CD8-positive, alpha-beta memory T cell (primary cell): ENCODE measurements around the gene KBTBD8. TPM values are rescaled to one million over a fixed set of nuclear protein-coding genes. Genes with fewer than 3 reads are reported as not detected.
A peak's percentile ranks its signal among the peaks of the same experiment; 100 is the strongest.

Source experiments
- CTCF ChIA-PET: fragments of 350-600 bp; sonication (Branson Sonifier 250); formaldehyde crosslinking; loops from one replicate; lab custom pipeline; 2021; ENCODE audit warnings: antibody characterized with exemption; lab: Charles Lee
- POLR2A ChIA-PET: fragments of 350-600 bp; sonication (Branson Sonifier 250); formaldehyde crosslinking; loops from one replicate; lab custom pipeline; 2021; ENCODE audit warnings: antibody characterized with exemption; lab: Charles Lee
- DNase-seq, 5 donors: peaks; one replicate each; pipeline versions ENCODE4 v3.0.0 to v3.0.0-alpha.2; 2020 to 2022; ENCODE audit warnings: mixed read lengths in 1 of 5
- H3K27ac ChIP-seq: one replicate; pipeline ENCODE4 v1.7.0; 2013; ENCODE audit warnings: low read depth, mild to moderate bottlenecking, low read length, moderate library complexity
- H3K27me3 ChIP-seq: 2 replicates; pipeline ENCODE4 v1.7.0; 2013; ENCODE audit warnings: low read length, mild to moderate bottlenecking; ENCODE audit not compliant: insufficient read depth, poor library complexity, severe bottlenecking
- H3K36me3 ChIP-seq: 2 replicates; pipeline ENCODE4 v1.7.0; 2013; ENCODE audit warnings: mild to moderate bottlenecking, low read length, moderate library complexity; ENCODE audit not compliant: insufficient read depth
- H3K4me1 ChIP-seq: 2 replicates; pipeline ENCODE4 v1.7.0; 2013; ENCODE audit warnings: mild to moderate bottlenecking, low read length, moderate library complexity; ENCODE audit not compliant: insufficient read depth
- H3K4me3 ChIP-seq: 2 replicates; pipeline ENCODE4 v1.7.0; 2013; ENCODE audit warnings: mild to moderate bottlenecking, low read length
- H3K9me3 ChIP-seq: 2 replicates; pipeline ENCODE4 v1.7.0; 2013; ENCODE audit warnings: mild to moderate bottlenecking, low read length
- H3K27ac Mint-ChIP-seq, 8 donors: one replicate each; pipeline ENCODE4 v1.8.0; 2020 to 2021; ENCODE audit warnings: mixed read lengths in 8 of 8, mild to moderate bottlenecking in 6 of 8, inconsistent platforms in 3 of 8, moderate library complexity in 3 of 8
- H3K27me3 Mint-ChIP-seq, 2 donors: one replicate each; pipeline ENCODE4 v1.8.0; 2020 to 2021; ENCODE audit warnings: mixed read lengths in 2 of 2, mild to moderate bottlenecking in 1 of 2, moderate library complexity in 1 of 2
- H3K36me3 Mint-ChIP-seq, 3 donors: one replicate each; pipeline ENCODE4 v1.8.0; 2020 to 2021; ENCODE audit warnings: mixed read lengths in 3 of 3, inconsistent platforms in 1 of 3, mild to moderate bottlenecking in 1 of 3
- H3K4me1 Mint-ChIP-seq, 3 donors: one replicate each; pipeline ENCODE4 v1.8.0; 2020 to 2021; ENCODE audit warnings: mixed read lengths in 3 of 3, inconsistent platforms in 1 of 3, mild to moderate bottlenecking in 1 of 3
- H3K4me3 Mint-ChIP-seq, 7 donors: one replicate each; pipeline ENCODE4 v1.8.0; 2020 to 2021; ENCODE audit warnings: mixed read lengths in 7 of 7, mild to moderate bottlenecking in 6 of 7, moderate library complexity in 4 of 7, inconsistent platforms in 2 of 7
- H3K9me3 Mint-ChIP-seq, 5 donors: one replicate each; pipeline ENCODE4 v1.8.0; 2020 to 2022; ENCODE audit warnings: mixed read lengths in 5 of 5, mild to moderate bottlenecking in 3 of 5, moderate library complexity in 2 of 5, inconsistent platforms in 1 of 5
- polyA plus RNA-seq: library from polyadenylated mRNA; unstranded; fragments of 300-500 nt; fragmentation: Illumina TruSeq; gene quantifications from one replicate; pipeline ENCODE4 v1.2.3, GENCODE V29; 2021
- total RNA-seq, 2 experiments: library from RNA; stranded (reverse); gene quantifications; one replicate each; pipeline ENCODE4 v1.2.3, GENCODE V29; 2021

KBTBD8 gene
- total and polyA plus RNA-seq, 3 experiments from 2014 or later = 3.6 to 23.3 (median 21.9) TPM

DNA sequence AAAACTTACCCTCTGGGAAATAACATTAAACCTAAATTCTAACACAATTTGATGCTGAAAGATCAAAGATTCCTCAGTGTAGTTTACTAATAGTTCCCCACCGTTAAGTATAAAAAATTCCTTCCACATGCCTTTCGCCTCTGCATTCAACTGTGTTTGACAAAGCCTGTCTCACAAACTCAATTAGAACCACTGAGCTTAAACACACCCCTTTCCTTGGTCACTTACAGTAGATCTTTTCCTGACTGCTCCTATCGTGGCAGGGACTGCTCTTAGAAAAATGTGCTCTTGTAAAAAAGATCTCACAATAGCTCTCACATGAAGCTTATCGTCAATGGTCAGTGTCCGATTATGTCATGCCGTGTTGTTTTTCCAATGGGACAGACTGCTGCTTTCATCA, 8.9 kb upstream of the KBTBD8 start:
- Histone ChIP-seq H3K36me3 (no peaks in the 10 kb centered on the region), H3K4me3 (no peak overlapping the region), H3K4me1 (no peaks in the 10 kb centered on the region), H3K27me3 (no peaks in the 10 kb centered on the region), H3K9me3 (no peaks in the 10 kb centered on the region), H3K27ac (no peak overlapping the region)
- no peak for DNase-seq
- Mint-ChIP-seq H3K9me3 (no peaks in the 10 kb centered on the region), H3K36me3 (no peaks in the 10 kb centered on the region), H3K27ac (no peak overlapping the region), H3K27me3 (peaks cover 18 to 22% of the 10 kb centered on the region in 2 donors), H3K4me1 (no peaks in the 10 kb centered on the region), H3K4me3 (no peak overlapping the region)
- ChIA-PET POLR2A (no interaction called here), CTCF (interaction anchor here (1.1 to 5.8 kb wide), 2 partner anchors 17 to 125 kb away, joined by 3 to 32 read pairs; no protein-coding TSS in a partner anchor)

DNA sequence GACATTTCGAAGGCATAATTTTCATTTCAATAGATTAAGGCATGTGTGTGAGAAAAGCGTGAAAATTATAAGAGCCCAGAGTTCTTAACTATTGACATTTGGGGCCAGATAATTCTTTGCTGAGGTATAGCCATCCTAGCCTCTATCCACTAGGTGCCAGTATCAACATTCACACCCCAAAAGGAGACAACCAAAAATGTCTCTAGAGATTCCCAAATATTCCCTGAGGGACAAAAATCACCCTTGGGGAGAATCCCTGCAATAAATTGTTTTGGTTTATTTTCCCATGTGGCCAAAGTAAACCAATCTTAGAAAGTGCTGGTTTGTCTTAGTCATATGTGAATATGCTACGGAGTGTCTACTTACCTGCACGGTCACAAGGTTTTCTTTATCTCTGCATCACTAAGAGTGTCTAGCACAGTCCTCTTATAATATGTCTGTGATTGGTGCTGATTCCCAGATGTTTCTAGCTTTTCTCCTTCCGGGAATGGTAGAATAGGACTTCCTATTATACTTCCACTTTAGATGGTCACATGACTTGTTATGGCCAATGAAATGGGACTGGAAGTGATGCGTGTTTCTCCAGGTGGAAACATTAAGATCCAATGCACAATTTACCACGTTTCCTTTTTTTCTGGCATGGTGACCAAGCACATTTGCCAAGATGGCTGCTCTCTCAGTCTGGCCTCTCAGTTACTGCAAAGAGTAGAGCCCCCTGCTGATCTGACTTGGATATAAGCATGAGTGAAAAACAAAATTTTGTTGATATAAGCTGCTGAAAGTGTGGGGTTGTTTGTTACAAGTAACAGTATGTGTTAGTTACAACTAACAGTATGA, 8.0 kb upstream of the KBTBD8 start:
- Histone ChIP-seq H3K4me3 (no peak overlapping the region), H3K4me1 (no peaks in the 10 kb centered on the region), H3K27ac (no peak overlapping the region), H3K9me3 (no peaks in the 10 kb centered on the region), H3K27me3 (no peaks in the 10 kb centered on the region), H3K36me3 (no peaks in the 10 kb centered on the region)
- Mint-ChIP-seq H3K9me3 (no peaks in the 10 kb centered on the region), H3K27ac (no peak overlapping the region), H3K27me3 (peaks cover 18 to 28% of the 10 kb centered on the region in 2 donors), H3K4me1 (no peaks in the 10 kb centered on the region), H3K36me3 (no peaks in the 10 kb centered on the region), H3K4me3 (no peak overlapping the region)
- ChIA-PET POLR2A (no interaction called here), CTCF (interaction anchor here (1.1 to 5.8 kb wide), 6 partner anchors 9 to 124 kb away, joined by 3 to 32 read pairs (median 4); no protein-coding TSS in a partner anchor)
- DNase-seq = no peak

DNA sequence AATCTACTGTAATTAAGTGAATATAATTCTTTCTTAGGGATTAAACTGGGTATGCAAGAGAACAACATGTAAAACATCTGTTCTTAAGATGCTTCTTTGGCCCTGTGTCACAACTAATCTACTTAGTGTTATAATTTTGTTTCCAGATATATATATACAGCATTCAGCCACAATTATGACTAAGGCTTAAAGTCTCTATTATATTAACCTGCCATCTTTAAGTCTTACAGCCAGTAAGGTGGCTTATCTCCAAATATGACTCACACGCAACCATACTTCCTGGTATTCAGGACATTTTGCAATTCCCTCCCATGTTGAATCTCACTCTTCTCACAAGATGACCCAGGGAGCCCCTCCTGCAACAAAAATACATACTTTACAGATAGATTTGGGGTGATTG, 6.6 kb upstream of the KBTBD8 start:
- no peaks in the 10 kb centered on the region for H3K9me3 Mint-ChIP-seq
- H3K27me3 Mint-ChIP-seq = peaks cover 18 to 39% of the 10 kb centered on the region in 2 donors
- Histone ChIP-seq H3K9me3 (no peaks in the 10 kb centered on the region), H3K27ac (no peak overlapping the region), H3K4me3 (no peak overlapping the region), H3K27me3 (no peaks in the 10 kb centered on the region), H3K4me1 (no peaks in the 10 kb centered on the region), H3K36me3 (no peaks in the 10 kb centered on the region)
- H3K4me3 Mint-ChIP-seq = no peak overlapping the region
- no peaks in the 10 kb centered on the region for H3K36me3 Mint-ChIP-seq
- ChIA-PET POLR2A (no interaction called here), CTCF (interaction anchor here (1.1 to 1.7 kb wide), 4 partner anchors 7 to 20 kb away, joined by 3 to 14 read pairs (median 4); no protein-coding TSS in a partner anchor)
- no peak for DNase-seq
- H3K4me1 Mint-ChIP-seq = no peaks in the 10 kb centered on the region
- H3K27ac Mint-ChIP-seq = no peak overlapping the region

DNA sequence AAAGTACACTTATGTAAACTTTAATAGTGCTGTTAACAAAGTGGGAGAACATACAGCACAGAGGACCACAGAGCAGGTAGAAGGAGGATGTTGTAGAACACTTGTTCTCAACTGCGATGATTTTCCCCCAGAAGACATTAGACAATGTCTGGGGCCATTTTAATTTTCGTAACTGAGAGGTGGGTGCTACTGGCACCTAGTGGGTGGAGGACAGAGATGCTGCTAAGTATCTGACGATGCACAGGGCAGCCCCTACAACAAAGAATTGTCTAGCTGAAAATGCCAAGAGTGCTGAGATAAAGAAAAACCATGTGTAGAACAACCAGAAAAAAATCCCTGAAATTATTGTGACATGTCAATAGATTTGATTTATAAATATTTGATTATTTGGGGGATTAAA, 5.0 kb upstream of the KBTBD8 start:
- Histone ChIP-seq H3K27ac (no peak overlapping the region), H3K27me3 (no peaks in the 10 kb centered on the region), H3K9me3 (no peaks in the 10 kb centered on the region), H3K4me1 (peaks cover 5% of the 10 kb centered on the region), H3K36me3 (no peaks in the 10 kb centered on the region), H3K4me3 (no peak overlapping the region)
- POLR2A ChIA-PET = no interaction called here
- H3K36me3 Mint-ChIP-seq = peaks cover 0 to 2% (median 0%) of the 10 kb centered on the region in 3 donors
- no peak for DNase-seq
- H3K27me3 Mint-ChIP-seq = peaks cover 23 to 44% of the 10 kb centered on the region in 2 donors
- H3K27ac Mint-ChIP-seq = no peak overlapping the region
- H3K4me3 Mint-ChIP-seq = no peak overlapping the region
- H3K9me3 Mint-ChIP-seq = no peaks in the 10 kb centered on the region
- CTCF ChIA-PET = no interaction called here
- H3K4me1 Mint-ChIP-seq = peaks cover 7 to 8% (median 7%) of the 10 kb centered on the region in 3 donors

DNA sequence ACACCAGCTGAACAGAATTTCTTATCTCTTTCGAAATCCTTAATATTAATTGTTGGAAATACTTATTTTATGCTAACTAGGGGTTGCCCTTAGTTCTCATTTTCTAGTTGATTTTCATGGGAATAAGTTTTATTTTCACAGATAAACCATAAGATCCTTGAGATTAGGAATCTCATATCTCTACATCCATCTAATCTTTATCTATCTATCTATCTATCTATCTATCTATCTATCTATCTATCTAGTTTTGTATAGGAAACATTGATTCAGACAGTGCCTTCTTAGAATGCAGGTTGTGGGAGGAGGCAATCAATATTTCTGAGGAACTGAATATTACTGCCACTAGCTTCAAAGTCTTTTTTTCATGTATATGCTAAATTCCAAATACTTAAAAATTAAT, 3.5 kb upstream of the KBTBD8 start:
- Mint-ChIP-seq H3K27ac (no peak overlapping the region), H3K36me3 (peaks cover 0 to 8% (median 2%) of the 10 kb centered on the region in 3 donors), H3K4me3 (no peak overlapping the region), H3K9me3 (no peaks in the 10 kb centered on the region), H3K4me1 (peaks cover 15 to 20% (median 16%) of the 10 kb centered on the region in 3 donors), H3K27me3 (peaks cover 23 to 44% of the 10 kb centered on the region in 2 donors)
- Histone ChIP-seq H3K4me3 (no peak overlapping the region), H3K27ac (no peak overlapping the region), H3K36me3 (no peaks in the 10 kb centered on the region), H3K9me3 (no peaks in the 10 kb centered on the region), H3K27me3 (no peaks in the 10 kb centered on the region), H3K4me1 (peaks cover 10% of the 10 kb centered on the region)
- CTCF ChIA-PET = interaction anchor here (2.0 kb wide), 1 partner anchor 22 kb away, joined by 9 read pairs; no protein-coding TSS in a partner anchor
- no peak for DNase-seq
- POLR2A ChIA-PET = no interaction called here

DNA sequence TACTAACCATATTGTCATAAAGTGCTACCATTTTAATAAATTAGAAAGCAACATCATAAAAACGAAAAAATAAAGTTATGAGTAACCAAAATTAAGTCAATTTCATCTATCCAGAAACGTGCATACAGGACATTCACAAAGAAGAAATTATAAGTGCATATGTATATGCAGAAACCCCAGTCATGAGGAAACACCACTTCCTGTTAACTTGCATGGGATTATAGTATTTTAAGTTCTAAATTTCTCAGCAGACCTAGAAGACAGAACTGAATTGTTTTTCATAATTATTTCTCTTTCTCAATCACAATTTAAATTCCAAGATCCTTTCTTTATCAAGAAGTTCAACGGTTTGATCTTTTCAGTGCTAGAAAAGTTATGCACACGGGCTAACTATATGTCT, 1.4 kb upstream of the KBTBD8 start:
- Mint-ChIP-seq H3K4me1 (peaks cover 24 to 37% (median 25%) of the 10 kb centered on the region in 3 donors), H3K9me3 (no peaks in the 10 kb centered on the region), H3K4me3 (no peak overlapping the region), H3K27me3 (peaks cover 19 to 38% of the 10 kb centered on the region in 2 donors), H3K36me3 (peaks cover 0 to 8% (median 2%) of the 10 kb centered on the region in 3 donors), H3K27ac (no peak overlapping the region)
- Histone ChIP-seq H3K4me1 (peaks cover 12% of the 10 kb centered on the region), H3K9me3 (no peaks in the 10 kb centered on the region), H3K4me3 (no peak overlapping the region), H3K36me3 (no peaks in the 10 kb centered on the region), H3K27me3 (no peaks in the 10 kb centered on the region), H3K27ac (no peak overlapping the region)
- ChIA-PET CTCF (no interaction called here), POLR2A (no interaction called here)
- DNase-seq = no peak

DNA sequence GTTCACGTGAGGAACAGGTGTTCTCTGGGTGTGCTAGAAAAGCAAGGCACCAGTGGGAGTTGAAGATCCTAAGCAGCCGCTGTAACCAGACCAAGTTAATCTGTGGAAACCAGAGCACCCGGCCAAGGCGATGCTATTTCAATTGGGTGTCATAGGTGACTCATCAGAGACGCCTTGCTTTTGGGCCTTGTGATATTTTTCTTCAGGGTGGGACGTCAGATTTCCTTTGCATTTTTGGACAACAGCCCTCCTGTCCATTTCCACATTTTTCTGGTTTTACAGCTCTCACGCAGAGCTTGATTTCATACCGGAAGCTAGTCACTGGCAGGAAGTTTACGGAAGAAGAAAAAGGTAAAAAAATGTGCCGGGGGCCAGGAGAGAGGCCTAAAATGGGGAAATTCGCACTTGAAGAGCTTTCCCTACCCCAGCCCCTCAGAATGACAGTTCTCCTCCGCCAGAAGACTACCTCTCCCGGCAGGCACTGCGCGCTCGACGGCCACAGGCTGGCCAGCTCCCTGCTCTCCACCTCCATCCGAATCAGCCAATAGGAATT, 471 bp upstream of the KBTBD8 start:
- Histone ChIP-seq H3K4me1 (peaks cover 12% of the 10 kb centered on the region), H3K27me3 (no peaks in the 10 kb centered on the region), H3K36me3 (no peaks in the 10 kb centered on the region), H3K27ac (no peak overlapping the region), H3K4me3 (peak overlapping the region; percentile 42), H3K9me3 (no peaks in the 10 kb centered on the region)
- Mint-ChIP-seq H3K27ac (peak overlapping the region; percentile 70 to 96 (median 86)), H3K4me3 (peak overlapping the region; percentile 89 to 99 (median 92)), H3K36me3 (peaks cover 0 to 11% (median 4%) of the 10 kb centered on the region in 3 donors), H3K27me3 (peaks cover 15 to 37% of the 10 kb centered on the region in 2 donors), H3K9me3 (no peaks in the 10 kb centered on the region), H3K4me1 (peaks cover 25 to 38% (median 26%) of the 10 kb centered on the region in 3 donors)
- POLR2A ChIA-PET = interaction anchor here (0.8 to 1.6 kb wide), 4 partner anchors 25 to 658 kb away, joined by 3 to 10 read pairs (median 4); partner anchors contain the start of gene SUCLG2
- peak in 2 of 5 donors; percentile 5 to 40 for DNase-seq
- CTCF ChIA-PET = interaction anchor here (1.1 to 1.8 kb wide), 3 partner anchors 26 to 658 kb away, joined by 4 to 21 read pairs (median 4); no protein-coding TSS in a partner anchor
